HEK293T (cell line): ENCODE results near the gene VIPR2.
"Not testable (repeated sequence)": the region's sequence is repeated elsewhere in the genome, so short reads cannot be mapped to it uniquely, and the experiment has no call there.

Source experiments
- ARNT ChIP-seq: fragments of 450-650 bp; IDR thresholded peaks from 2 replicates; pipeline ENCODE4 v1.6.1; 2017; ENCODE audit warnings: mild to moderate bottlenecking
- BHLHE40 ChIP-seq: fragments of 450-650 bp; IDR thresholded peaks from 2 replicates; pipeline ENCODE4 v1.6.1; 2016; ENCODE audit warnings: mild to moderate bottlenecking, moderate library complexity, borderline replicate concordance
- CTBP1 ChIP-seq: fragments of 450-650 bp; IDR thresholded peaks from 2 replicates; pipeline ENCODE4 v1.6.1; 2016; ENCODE audit warnings: borderline replicate concordance
- ELF4 ChIP-seq: fragments of 450-650 bp; IDR thresholded peaks from 2 replicates; pipeline ENCODE4 v1.6.1; 2017; ENCODE audit warnings: antibody characterized with exemption
- FOXA1 ChIP-seq: fragments of 450-650 bp; IDR thresholded peaks from 2 replicates; pipeline ENCODE4 v1.6.1; 2016; ENCODE audit warnings: mild to moderate bottlenecking
- FOXK2 ChIP-seq: fragments of 450-650 bp; IDR thresholded peaks from 2 replicates; pipeline ENCODE4 v1.6.1; 2016; ENCODE audit warnings: mild to moderate bottlenecking
- FOXM1 ChIP-seq: fragments of 450-650 bp; IDR thresholded peaks from 2 replicates; pipeline ENCODE4 v1.6.1; 2017; ENCODE audit warnings: mild to moderate bottlenecking, borderline replicate concordance
- HDGF ChIP-seq: fragments of 450-650 bp; IDR thresholded peaks from 2 replicates; pipeline ENCODE4 v1.6.1; 2017; ENCODE audit warnings: antibody characterized with exemption, borderline replicate concordance
- LEF1 ChIP-seq: fragments of 450-650 bp; IDR thresholded peaks from 2 replicates; pipeline ENCODE4 v1.6.1; 2017; ENCODE audit warnings: mild to moderate bottlenecking, borderline replicate concordance
- NFRKB ChIP-seq: fragments of 450-650 bp; IDR thresholded peaks from 2 replicates; pipeline ENCODE4 v1.6.1; 2016; ENCODE audit warnings: mild to moderate bottlenecking, moderate library complexity
- SP1 ChIP-seq: fragments of 450-650 bp; IDR thresholded peaks from 2 replicates; pipeline ENCODE4 v1.6.1; 2017
- SUZ12 ChIP-seq: fragments of 450-650 bp; IDR thresholded peaks from 2 replicates; pipeline ENCODE4 v1.6.1; 2016; ENCODE audit warnings: mild to moderate bottlenecking
- TARDBP ChIP-seq: fragments of 450-650 bp; IDR thresholded peaks from 2 replicates; pipeline ENCODE4 v1.6.1; 2016
- ZNF384 ChIP-seq: fragments of 450-650 bp; IDR thresholded peaks from 2 replicates; pipeline ENCODE4 v1.6.1; 2016

DNA sequence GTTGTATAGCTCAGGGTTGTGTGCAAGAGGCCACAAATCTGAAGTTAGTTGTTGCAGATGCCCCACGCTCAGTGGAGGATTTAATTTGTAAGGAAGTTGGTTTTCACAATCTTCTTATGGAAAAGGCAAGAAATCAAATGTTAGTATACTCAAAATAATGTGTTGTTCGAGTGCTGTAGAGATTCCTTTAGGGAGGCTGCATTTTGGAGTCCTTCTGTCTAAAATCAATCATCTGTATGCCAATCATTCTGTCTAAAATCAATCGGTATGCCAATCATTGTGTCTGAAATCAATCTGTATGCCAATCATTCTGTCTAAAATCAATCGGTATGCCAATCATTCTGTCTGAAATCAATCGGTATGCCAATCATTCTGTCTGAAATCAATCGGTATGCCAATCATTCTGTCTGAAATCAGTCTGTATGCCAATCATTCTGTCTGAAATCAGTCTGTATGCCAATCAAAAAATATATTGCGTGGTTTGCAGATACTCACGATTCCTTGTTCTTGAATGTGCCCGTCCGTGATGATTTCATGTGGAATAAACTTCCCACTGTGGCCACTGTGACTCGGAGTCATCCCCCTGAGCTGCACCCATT lies 19.1 kb upstream of the VIPR2 start:
- not testable (repeated sequence) for TF ChIP-seq HDGF, BHLHE40, FOXA1, SUZ12, NFRKB, ARNT, FOXM1, ZNF384, TARDBP, CTBP1, FOXK2, SP1, LEF1, ELF4
